ENCODE measurements around the gene OTP.
"Not testable (repeated sequence)": the region's sequence is repeated elsewhere in the genome, so short reads cannot be mapped to it uniquely, and the experiment has no call there.

The OTP gene

GRCh38 chr5:77630114-77630680 is 8.3 kb downstream of the OTP start:
- peaks cover 4% of the 10 kb centered on the region for H3K9me3 ChIP-seq (ENCODE audit: control insufficient read depth, low read length)
- peaks cover 54% of the 10 kb centered on the region for H3K27me3 ChIP-seq (replicated peaks; ENCODE audit: control insufficient read depth, insufficient read depth, low read length, poor library complexity, severe bottlenecking)
- peak overlapping the region; percentile 51 for H3K4me3 ChIP-seq (ENCODE audit: insufficient read depth, low read depth, low read length, poor library complexity, severe bottlenecking)
- DNase-seq, result no peak
- H3K27ac ChIP-seq (ENCODE audit: insufficient read depth, low read length, poor library complexity, severe bottlenecking), result no peak overlapping the region
- H3K4me1 ChIP-seq (ENCODE audit: control insufficient read depth, insufficient read depth, low read length, poor library complexity, severe bottlenecking), result peaks cover 14% of the 10 kb centered on the region
- no peaks in the 10 kb centered on the region for H3K36me3 ChIP-seq (ENCODE audit: control insufficient read depth, insufficient read depth, low read length)

GRCh38 chr5:77629509-77630113 is 8.9 kb downstream of the OTP start:
- peaks cover 4% of the 10 kb centered on the region for H3K9me3 ChIP-seq (ENCODE audit: control insufficient read depth, low read length)
- H3K4me3 ChIP-seq (ENCODE audit: insufficient read depth, low read depth, low read length, poor library complexity, severe bottlenecking), result no peak overlapping the region
- H3K27ac ChIP-seq (ENCODE audit: insufficient read depth, low read length, poor library complexity, severe bottlenecking), result no peak overlapping the region
- H3K27me3 ChIP-seq (replicated peaks; ENCODE audit: control insufficient read depth, insufficient read depth, low read length, poor library complexity, severe bottlenecking), result peaks cover 57% of the 10 kb centered on the region
- no peaks in the 10 kb centered on the region for H3K36me3 ChIP-seq (ENCODE audit: control insufficient read depth, insufficient read depth, low read length)
- H3K4me1 ChIP-seq (ENCODE audit: control insufficient read depth, insufficient read depth, low read length, poor library complexity, severe bottlenecking), result peaks cover 14% of the 10 kb centered on the region
- DNase-seq, result no peak

GRCh38 chr5:77628840-77629508 is 9.5 kb downstream of the OTP start:
- no peak overlapping the region for H3K27ac ChIP-seq (ENCODE audit: insufficient read depth, low read length, poor library complexity, severe bottlenecking)
- H3K4me3 ChIP-seq (ENCODE audit: insufficient read depth, low read depth, low read length, poor library complexity, severe bottlenecking), result no peak overlapping the region
- peaks cover 4% of the 10 kb centered on the region for H3K9me3 ChIP-seq (ENCODE audit: control insufficient read depth, low read length)
- no peaks in the 10 kb centered on the region for H3K36me3 ChIP-seq (ENCODE audit: control insufficient read depth, insufficient read depth, low read length)
- H3K4me1 ChIP-seq (ENCODE audit: control insufficient read depth, insufficient read depth, low read length, poor library complexity, severe bottlenecking), result peaks cover 14% of the 10 kb centered on the region
- H3K27me3 ChIP-seq (replicated peaks; ENCODE audit: control insufficient read depth, insufficient read depth, low read length, poor library complexity, severe bottlenecking), result peaks cover 57% of the 10 kb centered on the region
- no peak for DNase-seq

- peaks cover 50% of the 10 kb centered on the region for H3K27me3 ChIP-seq (replicated peaks; ENCODE audit: control insufficient read depth, insufficient read depth, low read length, poor library complexity, severe bottlenecking)
- H3K9me3 ChIP-seq (ENCODE audit: control insufficient read depth, low read length), result peaks cover 4% of the 10 kb centered on the region
- peaks cover 14% of the 10 kb centered on the region for H3K4me1 ChIP-seq (ENCODE audit: control insufficient read depth, insufficient read depth, low read length, poor library complexity, severe bottlenecking)
- no peak for DNase-seq
- H3K4me3 ChIP-seq (ENCODE audit: insufficient read depth, low read depth, low read length, poor library complexity, severe bottlenecking), result no peak overlapping the region
- H3K27ac ChIP-seq (ENCODE audit: insufficient read depth, low read length, poor library complexity, severe bottlenecking), result no peak overlapping the region
- no peaks in the 10 kb centered on the region for H3K36me3 ChIP-seq (ENCODE audit: control insufficient read depth, insufficient read depth, low read length)
Observed at GRCh38 chr5:77627869-77628674, 10.4 kb downstream of the OTP start.

- Histone ChIP-seq H3K27ac (ENCODE audit: insufficient read depth, low read length, poor library complexity, severe bottlenecking) (no peak overlapping the region), H3K27me3 (replicated peaks; ENCODE audit: control insufficient read depth, insufficient read depth, low read length, poor library complexity, severe bottlenecking) (peaks cover 20% of the 10 kb centered on the region), H3K9me3 (ENCODE audit: control insufficient read depth, low read length) (peaks cover 4% of the 10 kb centered on the region), H3K4me1 (ENCODE audit: control insufficient read depth, insufficient read depth, low read length, poor library complexity, severe bottlenecking) (no peaks in the 10 kb centered on the region), H3K36me3 (ENCODE audit: control insufficient read depth, insufficient read depth, low read length) (no peaks in the 10 kb centered on the region), H3K4me3 (ENCODE audit: insufficient read depth, low read depth, low read length, poor library complexity, severe bottlenecking) (no peak overlapping the region)
- no peak for DNase-seq
Observed at GRCh38 chr5:77623203-77623740, 15.2 kb downstream of the OTP start.

- no peaks in the 10 kb centered on the region for H3K9me3 ChIP-seq (ENCODE audit: control insufficient read depth, low read length)
- no peak overlapping the region for H3K4me3 ChIP-seq (ENCODE audit: insufficient read depth, low read depth, low read length, poor library complexity, severe bottlenecking)
- H3K27me3 ChIP-seq (replicated peaks; ENCODE audit: control insufficient read depth, insufficient read depth, low read length, poor library complexity, severe bottlenecking), result peaks cover 11% of the 10 kb centered on the region
- no peaks in the 10 kb centered on the region for H3K36me3 ChIP-seq (ENCODE audit: control insufficient read depth, insufficient read depth, low read length)
- no peak for DNase-seq
- no peaks in the 10 kb centered on the region for H3K4me1 ChIP-seq (ENCODE audit: control insufficient read depth, insufficient read depth, low read length, poor library complexity, severe bottlenecking)
- no peak overlapping the region for H3K27ac ChIP-seq (ENCODE audit: insufficient read depth, low read length, poor library complexity, severe bottlenecking)
Observed at GRCh38 chr5:77621440-77621839, 17.1 kb downstream of the OTP start.

- Histone ChIP-seq H3K36me3 (ENCODE audit: control insufficient read depth, insufficient read depth, low read length) (no peaks in the 10 kb centered on the region), H3K9me3 (ENCODE audit: control insufficient read depth, low read length) (no peaks in the 10 kb centered on the region), H3K4me1 (ENCODE audit: control insufficient read depth, insufficient read depth, low read length, poor library complexity, severe bottlenecking) (no peaks in the 10 kb centered on the region), H3K27me3 (replicated peaks; ENCODE audit: control insufficient read depth, insufficient read depth, low read length, poor library complexity, severe bottlenecking) (peaks cover 11% of the 10 kb centered on the region), H3K4me3 (ENCODE audit: insufficient read depth, low read depth, low read length, poor library complexity, severe bottlenecking) (no peak overlapping the region), H3K27ac (ENCODE audit: insufficient read depth, low read length, poor library complexity, severe bottlenecking) (no peak overlapping the region)
- no peak for DNase-seq
Observed at GRCh38 chr5:77620405-77620804, 18.1 kb downstream of the OTP start.

- H3K4me1 ChIP-seq (ENCODE audit: control insufficient read depth, insufficient read depth, low read length, poor library complexity, severe bottlenecking), result no peaks in the 10 kb centered on the region
- H3K9me3 ChIP-seq (ENCODE audit: control insufficient read depth, low read length), result no peaks in the 10 kb centered on the region
- H3K27ac ChIP-seq (ENCODE audit: insufficient read depth, low read length, poor library complexity, severe bottlenecking), result no peak overlapping the region
- no peak overlapping the region for H3K4me3 ChIP-seq (ENCODE audit: insufficient read depth, low read depth, low read length, poor library complexity, severe bottlenecking)
- no peak for DNase-seq
- H3K27me3 ChIP-seq (replicated peaks; ENCODE audit: control insufficient read depth, insufficient read depth, low read length, poor library complexity, severe bottlenecking), result peaks cover 5% of the 10 kb centered on the region
- H3K36me3 ChIP-seq (ENCODE audit: control insufficient read depth, insufficient read depth, low read length), result no peaks in the 10 kb centered on the region
Observed at GRCh38 chr5:77616920-77617319, 21.6 kb downstream of the OTP start.

GRCh38 chr5:77608927-77609326 is 29.6 kb downstream of the OTP start:
- DNase-seq; H3K9me3 ChIP-seq (ENCODE audit: control insufficient read depth, low read length); H3K4me1 ChIP-seq (ENCODE audit: control insufficient read depth, insufficient read depth, low read length, poor library complexity, severe bottlenecking); H3K27ac ChIP-seq (ENCODE audit: insufficient read depth, low read length, poor library complexity, severe bottlenecking); H3K36me3 ChIP-seq (ENCODE audit: control insufficient read depth, insufficient read depth, low read length); H3K27me3 ChIP-seq (replicated peaks; ENCODE audit: control insufficient read depth, insufficient read depth, low read length, poor library complexity, severe bottlenecking); H3K4me3 ChIP-seq (ENCODE audit: insufficient read depth, low read depth, low read length, poor library complexity, severe bottlenecking): not testable (repeated sequence)
